AG09309 (cell line): Measurements from ENCODE around the gene MTRF1.

Source experiments
- DNase-seq: peaks from one replicate; pipeline ENCODE4 v3.0.0-alpha.2; 2010; ENCODE audit warnings: low read depth
- H3K4me3 ChIP-seq: 2 replicates; pipeline ENCODE4 v1.5.1; 2011; ENCODE audit warnings: mild to moderate bottlenecking, low read depth, low read length, moderate library complexity; ENCODE audit not compliant: control insufficient read depth
- CTCF ChIP-seq: IDR thresholded peaks from 2 replicates; pipeline ENCODE4 v1.5.1; 2011; ENCODE audit warnings: mild to moderate bottlenecking, low read depth, low read length, inconsistent platforms; ENCODE audit not compliant: insufficient read depth, control insufficient read depth; ENCODE audit errors: missing control alignments

The MTRF1 gene

GRCh38 chr13:41199079-41199478 is 64.3 kb downstream of the MTRF1 start:
- TF ChIP-seq CTCF, result no peak
- no peak for DNase-seq
- H3K4me3 ChIP-seq, result no peak overlapping the region

- H3K4me3 ChIP-seq, result no peak overlapping the region
- DNase-seq, result no peak
- TF ChIP-seq CTCF, result peak; percentile 53
These were observed 66.8 kb downstream of the MTRF1 start for GRCh38 chr13:41196620-41197019.

GRCh38 chr13:41196011-41196410 is 67.4 kb downstream of the MTRF1 start:
- no peak for TF ChIP-seq CTCF
- DNase-seq, result no peak
- H3K4me3 ChIP-seq, result no peak overlapping the region

GRCh38 chr13:41193919-41194824 is 69.2 kb downstream of the MTRF1 start, which contains the start of gene KBTBD7:
Gene KBTBD7 (minus strand): TSS chr13:41194569. CDS start chr13:41194257, 312 bp downstream.
- TF ChIP-seq CTCF, result no peak
- peak; percentile 87 for DNase-seq
- peak within 1 kb of the TSS; percentile 63 for H3K4me3 ChIP-seq

- no peak for TF ChIP-seq CTCF
- no peak overlapping the region for H3K4me3 ChIP-seq
- no peak for DNase-seq
These were observed 69.9 kb downstream of the MTRF1 start for GRCh38 chr13:41193469-41193868.

- no peak overlapping the region for H3K4me3 ChIP-seq
- TF ChIP-seq CTCF, result no peak
- DNase-seq, result no peak
These were observed 74.8 kb downstream of the MTRF1 start for GRCh38 chr13:41188584-41188983.
